MV-4-11 (cell line): ENCODE results near the gene RPS6KC1.
"Not testable (repeated sequence)": the region's sequence is repeated elsewhere in the genome, so short reads cannot be mapped to it uniquely, and the experiment has no call there.

Source experiments
- DNase-seq: peaks from one replicate; lab custom pipeline; 2025; lab: John Stamatoyannopoulos, UW

The RPS6KC1 gene

DNA sequence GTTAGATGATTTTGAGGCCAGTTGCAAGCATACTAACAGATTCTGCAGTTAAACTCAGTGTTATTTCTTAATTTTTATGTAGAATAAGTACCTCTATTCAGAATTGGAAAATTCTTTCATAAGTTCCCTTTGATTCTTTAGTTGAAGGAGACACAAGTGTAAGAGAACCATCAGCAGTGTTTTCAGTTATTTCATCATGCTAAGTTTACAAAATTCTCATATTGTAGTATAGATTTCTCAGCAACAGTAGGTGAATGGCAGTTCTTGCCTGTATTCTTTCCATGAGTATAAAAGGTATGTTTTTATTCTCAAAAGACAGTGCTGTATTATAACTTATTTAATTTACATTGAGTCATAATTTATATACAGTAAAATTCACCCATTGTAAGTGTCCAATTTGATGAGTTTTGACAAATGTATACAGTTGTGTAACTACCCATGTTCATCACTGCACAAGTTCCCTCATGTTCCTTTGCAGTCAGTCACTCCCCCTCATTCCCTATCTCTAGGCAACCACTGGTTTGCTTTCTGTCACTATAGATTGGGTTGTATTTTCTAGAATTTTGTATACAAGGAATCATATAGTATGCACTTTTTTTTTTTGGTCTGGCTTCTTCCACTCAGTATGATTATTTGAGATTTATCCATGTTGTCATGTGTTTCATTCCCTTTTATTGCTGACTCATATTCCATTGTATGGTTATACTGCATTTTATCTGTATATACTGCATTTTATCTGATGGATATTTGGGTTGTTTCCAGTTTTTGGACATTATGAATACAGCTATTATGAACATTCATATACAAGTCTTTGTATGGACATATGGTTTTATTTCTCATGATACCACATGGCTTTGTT lies 3.9 kb downstream of the RPS6KC1 start:
- peak; percentile 51 for DNase-seq

DNA sequence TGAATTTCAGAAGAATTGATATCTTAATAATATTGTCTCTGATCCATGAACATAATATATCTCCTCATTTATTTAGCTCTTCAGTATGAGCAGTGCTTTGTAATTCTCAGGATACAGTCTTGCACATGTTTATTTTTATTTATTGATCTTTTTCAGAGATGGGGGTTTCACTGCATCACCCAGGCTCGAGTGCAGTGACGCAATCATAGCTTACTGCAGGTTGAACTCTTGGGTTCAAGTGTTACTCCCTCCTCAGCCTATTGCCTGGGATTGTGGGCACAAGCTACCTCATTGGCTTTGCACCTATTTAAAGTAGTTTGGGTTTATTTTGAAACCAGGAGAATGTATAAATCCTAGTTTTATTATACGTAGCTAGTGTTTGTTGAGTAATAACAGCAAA lies 4.7 kb downstream of the RPS6KC1 start:
- DNase-seq: no peak

DNA sequence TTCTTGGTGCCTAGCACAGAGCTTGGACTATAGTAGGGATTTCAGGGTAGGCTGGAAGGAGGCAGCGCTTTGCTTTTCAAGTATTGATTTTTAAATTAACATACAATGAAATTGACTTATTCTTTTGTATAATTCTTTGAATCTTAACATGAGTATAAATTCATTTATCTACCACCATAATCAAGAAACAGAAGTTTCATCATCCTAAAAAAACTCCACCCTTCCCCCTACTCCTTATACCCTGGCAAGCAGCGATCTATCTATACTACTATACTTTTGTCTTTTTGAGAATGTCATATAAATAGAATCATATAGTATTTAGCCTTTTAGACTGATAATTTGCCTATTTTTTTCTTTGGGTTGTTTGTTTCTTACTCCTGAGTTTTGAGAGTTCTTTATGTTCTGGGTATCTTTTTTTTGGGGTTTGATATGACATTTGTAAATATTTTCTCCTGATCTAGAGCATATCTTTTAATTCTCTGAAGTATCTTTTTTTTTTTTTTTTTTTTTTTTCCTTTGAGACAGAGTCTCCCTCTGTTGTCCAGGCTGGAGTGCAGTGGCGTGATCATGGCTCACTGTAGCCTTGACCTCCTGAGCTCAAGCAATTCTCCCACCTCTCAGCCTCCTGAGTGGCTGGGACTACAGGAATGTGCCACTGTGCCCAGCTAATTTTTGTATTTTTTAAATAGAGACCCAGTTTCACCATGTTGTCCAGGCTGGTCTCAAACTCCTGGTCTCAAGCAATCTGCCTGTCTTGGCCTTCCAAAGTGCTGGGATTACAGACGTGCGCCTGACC lies 6.4 kb downstream of the RPS6KC1 start:
- DNase-seq: no peak

DNA sequence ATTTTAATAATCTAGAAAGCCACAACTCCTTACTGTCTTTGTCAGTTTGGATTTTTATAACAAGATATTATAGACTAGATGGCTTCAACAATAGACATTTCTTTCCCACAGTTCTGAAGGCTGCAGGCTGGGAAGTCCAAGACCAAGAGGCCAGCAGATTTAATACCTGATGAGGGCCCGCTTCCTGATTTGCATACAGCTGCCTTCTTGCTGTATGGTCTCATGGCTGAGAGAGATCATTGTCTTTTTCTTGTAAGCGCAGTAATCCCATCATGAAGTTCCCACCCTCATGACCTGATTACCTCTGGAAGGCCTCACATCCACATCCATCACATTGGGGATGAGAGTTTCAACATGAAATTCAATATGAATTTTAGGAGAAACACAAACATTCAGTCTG lies 9.8 kb downstream of the RPS6KC1 start:
- no peak for DNase-seq

DNA sequence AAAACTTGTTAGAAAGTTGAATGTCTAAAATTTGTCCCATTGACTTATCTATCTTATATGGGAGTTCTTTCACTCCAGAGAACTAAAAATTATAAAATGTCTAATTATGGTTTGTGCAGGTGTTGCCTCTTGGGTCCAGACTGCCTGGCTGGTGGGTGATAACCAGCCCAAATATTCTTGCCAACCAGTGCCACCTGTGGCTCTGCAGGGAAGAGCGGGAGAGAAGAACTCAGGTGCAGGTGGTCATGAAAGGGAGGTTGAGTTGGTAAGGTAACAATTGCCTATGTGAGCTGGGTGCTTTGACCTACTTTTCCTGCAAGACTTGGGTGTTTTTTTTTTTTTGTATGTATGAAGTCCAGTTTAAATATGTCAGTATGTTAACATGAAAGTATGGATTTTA lies 10.2 kb downstream of the RPS6KC1 start:
- DNase-seq: no peak

DNA sequence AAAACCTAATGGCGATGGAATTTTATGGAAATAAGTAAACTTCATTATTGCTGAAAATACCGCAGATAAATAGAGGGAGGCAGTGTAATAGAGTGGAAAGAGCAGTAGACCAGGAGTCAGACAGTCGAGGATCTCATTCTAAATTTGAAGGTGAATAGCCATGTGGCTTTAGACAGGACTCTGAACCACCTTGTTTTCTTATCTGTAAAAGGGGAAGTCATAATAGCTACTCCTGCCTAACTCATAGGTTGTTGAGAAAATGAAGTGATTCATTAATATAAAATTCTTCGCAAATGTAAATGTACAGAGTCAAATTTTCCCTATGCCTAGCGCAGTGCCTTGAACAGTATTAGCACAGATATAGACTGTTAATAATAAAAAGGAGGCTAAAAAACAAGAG lies 14.8 kb downstream of the RPS6KC1 start:
- no peak for DNase-seq

DNA sequence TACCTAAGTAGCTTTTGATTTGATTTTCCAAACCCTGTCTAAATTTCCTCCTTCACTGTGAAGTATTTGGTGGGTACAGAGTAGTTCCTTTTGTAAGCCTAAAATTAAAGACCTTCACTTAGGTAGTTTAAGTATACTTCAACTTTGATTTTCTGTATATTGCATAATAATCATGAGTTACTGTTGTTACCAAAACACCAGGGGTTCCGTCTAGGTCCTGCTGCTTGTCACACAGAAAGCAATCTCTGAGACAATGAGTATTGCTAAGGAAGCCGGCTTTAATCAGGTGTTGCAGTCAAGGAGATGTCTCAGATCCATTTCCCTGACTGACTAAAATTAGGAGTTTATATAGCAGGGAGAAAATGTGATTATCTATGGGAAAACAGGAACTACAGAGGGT lies 15.3 kb downstream of the RPS6KC1 start:
- no peak for DNase-seq

DNA sequence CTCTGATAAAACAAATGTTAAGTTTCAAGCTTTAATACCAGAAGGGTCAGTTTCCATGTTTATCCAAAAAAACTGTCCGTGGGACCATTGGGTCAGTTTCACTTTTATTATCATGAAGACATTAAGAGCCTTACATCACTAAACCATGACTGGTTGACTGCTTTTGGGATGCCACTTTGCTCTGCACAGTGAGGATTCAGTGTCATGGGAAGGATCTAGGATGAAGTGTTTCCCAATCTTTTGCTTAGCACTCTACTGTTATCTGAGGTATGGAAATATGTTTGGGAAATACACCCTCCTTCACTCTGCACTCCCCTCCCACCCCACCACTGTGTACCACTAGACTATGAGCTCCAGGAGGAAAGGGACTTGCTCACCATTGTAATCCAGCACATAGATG lies 16.3 kb downstream of the RPS6KC1 start:
- DNase-seq: no peak

DNA sequence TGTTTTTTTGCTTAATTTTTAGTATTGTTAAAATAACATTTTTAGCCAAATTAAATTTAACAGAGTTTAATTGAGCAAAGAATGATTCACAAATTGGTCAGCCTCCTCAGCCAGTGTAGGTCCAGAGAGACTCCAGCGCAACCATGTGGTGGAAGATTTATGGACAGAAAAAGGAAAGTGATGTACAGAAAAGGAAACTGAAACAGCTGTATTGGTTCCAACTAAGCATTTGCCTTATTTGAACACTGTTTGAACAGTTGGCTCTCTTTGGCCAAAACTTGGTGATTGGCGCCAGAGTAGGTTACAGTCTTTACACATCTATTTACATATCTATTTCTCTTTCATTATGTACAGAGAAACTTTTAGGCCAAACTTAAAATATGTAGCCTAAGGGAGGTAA lies 19.4 kb downstream of the RPS6KC1 start:
- peak; percentile 78 for DNase-seq

DNA sequence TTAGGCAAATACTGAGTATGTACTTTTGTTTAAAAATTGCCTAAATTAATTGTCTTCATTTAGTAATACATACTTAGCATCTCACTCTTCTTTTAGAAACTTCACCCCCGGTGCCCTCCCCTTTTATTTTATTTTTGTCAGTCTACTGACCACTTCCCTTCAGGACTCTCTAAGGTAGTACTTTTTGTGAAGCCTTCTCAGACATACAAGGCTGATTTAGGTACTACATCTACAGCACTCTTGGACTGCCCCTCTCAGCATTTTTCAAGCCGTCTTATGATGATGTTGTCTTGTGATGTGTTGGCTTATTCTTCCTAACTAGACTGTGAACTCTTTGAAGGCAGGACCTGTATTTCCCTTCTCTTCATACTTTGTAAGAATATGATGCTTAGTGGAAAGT lies 24.7 kb downstream of the RPS6KC1 start:
- no peak for DNase-seq

DNA sequence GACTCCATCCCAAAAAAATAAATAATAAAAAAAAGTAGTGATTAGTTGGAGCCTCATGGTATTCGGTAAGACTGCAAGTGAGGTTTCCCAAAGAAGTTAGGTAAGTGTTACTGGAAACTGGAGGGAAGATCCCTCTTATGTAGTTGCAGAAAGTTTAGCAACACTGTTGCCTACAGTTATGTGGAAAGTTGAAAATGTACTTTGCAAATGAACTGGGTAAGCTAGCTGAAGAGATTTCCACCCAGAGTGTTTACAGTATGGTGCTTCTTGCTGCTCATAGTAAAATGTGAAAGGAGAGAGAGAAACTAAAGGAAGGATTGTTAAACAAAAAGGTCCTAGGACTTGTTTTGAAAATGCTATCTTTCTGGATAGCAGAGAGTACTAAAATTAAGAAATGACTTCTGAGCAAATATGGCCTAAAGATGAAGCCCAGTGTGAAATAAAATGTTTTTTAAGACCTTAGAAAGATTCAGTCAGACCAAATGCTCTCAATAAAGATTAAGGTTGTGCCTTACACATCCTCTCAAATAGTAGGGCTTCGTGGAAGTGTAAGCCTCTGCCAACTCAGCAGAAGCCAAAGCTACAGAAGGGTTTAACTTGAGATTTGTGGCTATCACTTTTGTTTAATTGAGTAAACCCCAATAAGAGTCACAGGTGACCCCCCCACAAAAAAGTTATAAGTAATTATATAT lies 31.5 kb downstream of the RPS6KC1 start:
- no peak for DNase-seq

DNA sequence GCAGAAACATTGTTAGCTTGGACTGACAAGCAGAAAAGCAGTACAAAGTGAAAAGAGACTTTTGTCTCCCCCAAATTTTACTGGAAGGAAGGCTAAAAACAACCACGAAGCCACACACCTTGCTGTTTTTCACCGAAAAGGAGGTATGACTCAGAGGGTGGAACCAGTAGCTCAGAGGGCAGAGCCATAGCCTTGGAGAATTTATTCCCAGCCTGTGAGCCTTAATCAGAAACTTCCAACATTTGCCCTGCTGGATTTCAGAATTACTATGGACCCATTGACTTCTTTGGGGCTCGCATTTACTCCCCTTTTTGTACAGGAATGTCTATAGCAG lies 32.0 kb downstream of the RPS6KC1 start:
- no peak for DNase-seq

DNA sequence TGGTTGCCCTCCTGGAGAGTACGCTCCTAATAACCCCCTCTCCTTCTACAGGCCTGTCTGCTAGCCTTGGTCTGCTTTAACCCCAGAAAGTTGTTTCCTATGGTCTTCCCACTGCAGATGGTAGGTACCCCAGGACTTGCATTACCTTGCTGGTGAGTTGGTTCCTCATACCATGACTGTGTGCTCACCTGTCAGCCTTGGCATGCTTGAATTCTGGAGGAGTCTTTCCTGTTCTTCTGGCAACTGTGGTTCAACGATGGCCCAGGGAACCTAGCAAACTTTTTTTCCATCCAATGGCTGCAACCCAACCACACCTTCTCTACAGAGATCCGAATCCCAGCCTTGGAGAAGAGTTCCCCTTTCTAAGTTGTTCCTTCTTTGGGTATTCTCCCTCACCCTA lies 36.9 kb downstream of the RPS6KC1 start:
- DNase-seq: no peak

DNA sequence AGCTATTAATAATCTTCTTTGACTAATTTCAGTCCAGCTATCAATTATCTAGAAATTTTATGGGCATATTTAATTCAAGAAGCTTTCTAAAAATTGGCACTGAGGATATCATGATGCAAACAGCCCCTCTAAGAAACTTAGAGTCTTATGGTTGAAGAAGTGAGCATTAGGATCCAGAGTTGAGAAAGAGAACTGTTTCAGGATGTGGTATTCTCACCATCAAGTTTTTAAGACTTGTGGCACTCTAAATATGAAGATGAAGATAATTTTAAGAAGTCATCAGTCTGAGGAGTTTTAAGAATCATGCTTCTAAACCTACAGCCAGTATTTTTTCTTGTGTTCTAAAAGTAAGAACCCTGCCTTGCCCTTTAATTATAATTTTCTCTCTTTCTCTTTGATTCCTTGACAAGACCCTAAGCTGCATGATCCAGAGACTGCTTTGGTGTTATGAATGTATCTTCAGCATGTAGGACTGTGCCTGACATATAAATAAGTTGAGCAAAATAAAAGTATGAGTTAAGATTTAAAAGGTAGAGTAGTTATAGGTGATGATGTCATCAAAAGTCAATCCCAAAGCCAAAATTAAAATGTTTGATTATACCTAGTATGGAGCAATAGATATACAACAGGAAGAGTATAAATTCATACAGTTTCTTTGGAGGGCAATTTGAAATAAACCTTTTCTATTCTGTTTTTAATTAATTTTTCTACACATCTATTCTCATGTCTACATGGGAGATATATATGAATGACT lies 39.1 kb downstream of the RPS6KC1 start:
- DNase-seq: peak; percentile 51

DNA sequence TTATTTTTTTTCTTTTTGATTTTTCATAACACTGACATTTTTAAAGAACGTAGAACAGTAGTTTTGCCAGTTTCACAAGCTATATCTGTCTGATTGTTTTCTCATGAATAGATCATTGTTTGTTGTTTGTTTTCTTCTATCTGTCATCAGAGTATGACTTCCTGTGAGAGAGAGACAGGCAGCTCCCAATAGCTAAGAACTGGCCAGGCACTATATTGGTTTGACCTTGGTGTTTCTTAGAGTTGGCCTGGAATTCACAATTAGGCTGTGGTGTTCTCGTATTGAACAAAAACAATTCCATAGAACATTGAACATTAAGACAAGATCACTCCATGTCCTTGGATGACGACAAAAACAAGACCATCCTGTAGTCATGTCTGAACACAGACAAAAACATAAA lies 43.4 kb downstream of the RPS6KC1 start:
- no peak for DNase-seq

DNA sequence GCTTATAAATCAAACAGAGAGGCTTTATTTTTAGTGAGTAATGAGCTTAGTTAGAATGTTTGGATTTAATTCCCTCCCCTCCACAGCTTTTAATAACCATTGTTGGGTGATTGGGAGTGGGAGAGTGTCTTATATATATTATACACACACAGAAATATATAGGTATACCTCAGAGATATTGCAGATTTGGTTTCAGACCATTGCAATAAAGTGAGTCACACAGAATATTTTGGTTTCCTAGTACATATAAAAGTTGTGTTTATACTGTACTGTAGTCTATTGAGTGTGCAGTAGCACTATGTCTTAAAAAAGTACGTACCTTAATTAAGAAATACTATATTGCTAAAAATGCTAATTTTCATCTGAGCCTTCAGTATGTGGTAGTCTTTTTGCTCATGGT lies 44.4 kb downstream of the RPS6KC1 start:
- DNase-seq: no peak

DNA sequence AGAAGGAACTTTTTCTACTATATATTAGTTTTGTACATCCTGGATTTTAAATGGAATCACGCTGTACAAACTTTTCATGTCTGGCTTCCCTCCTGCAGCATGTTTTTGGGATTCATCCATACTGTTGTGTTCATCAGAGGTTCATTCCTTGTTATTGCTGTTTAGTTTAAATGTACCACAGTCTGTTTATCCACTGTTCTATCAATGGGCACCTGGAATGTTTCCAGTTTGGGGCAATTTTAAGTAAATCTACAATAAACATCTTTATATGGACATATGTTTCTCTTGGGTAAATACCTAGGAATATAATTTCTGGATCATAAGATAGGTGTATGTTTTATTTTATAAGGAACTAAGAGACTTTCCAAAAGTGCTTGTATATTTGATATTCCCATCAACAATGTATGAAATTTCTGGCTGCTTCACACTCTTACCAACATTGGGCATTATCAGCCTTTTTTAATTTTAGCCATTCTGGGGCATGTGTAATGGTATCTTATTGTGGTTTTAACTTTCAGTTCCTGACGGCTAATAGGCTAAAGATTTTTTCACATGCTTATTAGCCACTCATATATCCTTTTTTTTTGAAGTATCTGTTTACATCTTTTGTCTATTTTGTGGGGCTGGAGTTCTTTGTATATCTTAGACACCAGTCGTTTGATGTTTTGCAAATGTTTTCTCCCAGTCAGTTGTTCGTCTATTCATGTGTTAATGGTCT lies 48.8 kb downstream of the RPS6KC1 start:
- DNase-seq: no peak

DNA sequence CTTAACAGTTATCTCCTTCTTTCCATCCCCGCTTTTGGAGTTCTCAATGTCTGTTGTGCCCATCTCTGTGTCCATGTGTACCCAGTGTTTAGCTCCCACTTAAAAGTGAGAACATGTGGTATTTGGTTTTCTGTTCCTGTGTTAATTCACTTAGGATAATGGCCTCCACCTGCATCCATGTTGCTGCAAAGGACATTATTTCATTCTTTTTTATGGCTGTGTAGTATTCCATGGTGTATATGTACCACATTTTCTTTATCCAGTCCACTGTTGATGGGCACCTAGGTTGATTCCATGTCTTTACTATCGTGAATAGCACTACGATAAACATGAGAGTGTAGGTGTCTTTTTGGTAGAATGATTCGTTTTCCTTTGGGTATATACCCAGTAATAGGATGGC lies 49.5 kb downstream of the RPS6KC1 start:
- DNase-seq: not testable (repeated sequence)

DNA sequence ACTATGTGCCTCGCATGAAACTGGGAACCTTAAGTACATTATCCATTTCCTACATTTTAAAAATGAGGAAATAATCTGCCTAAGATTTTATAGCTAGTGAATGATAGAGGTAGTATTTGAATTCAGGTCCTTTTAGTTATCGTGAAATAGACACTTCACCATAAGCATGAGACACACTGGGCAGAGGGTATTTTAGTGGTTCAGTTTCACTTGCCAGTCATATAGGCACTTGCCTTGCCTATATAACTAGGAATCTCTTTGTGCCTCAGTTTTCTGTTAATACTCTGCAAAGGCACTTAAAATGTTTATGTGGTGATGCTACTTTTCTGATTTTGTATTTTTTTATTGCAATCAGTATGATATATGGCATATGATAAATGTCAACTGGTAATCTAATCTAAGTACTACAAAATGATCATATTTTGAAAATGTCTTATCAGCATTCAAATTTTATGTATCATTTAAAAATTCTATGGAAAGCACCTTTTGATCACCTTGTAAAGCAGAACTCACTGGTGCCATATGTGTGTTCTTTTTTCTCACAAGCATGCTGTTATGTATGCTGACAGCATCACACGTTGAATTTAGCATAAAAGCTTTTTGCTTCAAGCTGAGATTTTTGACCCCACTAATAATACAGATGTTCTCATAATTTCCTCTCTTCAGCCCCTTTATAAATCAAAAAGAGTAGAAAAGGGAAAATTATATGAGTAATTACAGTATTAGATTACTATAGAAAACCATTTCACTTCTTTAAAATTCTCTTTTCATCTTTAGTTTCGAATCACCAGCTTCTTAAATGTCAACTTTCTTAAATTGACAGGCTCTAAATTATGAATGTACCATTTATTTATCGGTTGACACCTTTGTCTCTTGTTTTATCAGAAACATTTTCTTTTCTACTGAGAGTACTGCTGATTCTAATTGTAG lies 52.6 kb downstream of the RPS6KC1 start:
- DNase-seq: no peak

DNA sequence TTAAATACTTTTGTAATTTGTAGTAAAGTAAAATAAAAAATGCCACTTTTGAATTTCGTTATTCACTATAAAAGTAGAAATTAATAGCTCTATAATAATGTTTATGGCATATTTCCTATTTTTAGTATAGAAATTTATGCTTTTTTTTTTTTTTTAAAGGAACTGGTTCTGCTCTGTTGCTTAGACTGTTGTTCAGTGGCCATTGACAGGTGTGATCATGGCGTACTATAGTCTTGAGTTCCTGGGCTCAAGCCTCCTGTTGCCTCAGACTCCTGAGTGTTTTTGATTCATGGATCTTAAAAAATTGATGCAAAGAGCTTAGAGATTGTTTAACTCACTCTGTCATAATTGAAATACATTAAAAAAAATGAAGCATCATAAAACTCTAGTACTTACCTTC lies 53.6 kb downstream of the RPS6KC1 start:
- DNase-seq: no peak
